ENCODE measurements around the gene EP400. TPM values are rescaled to one million over a fixed set of nuclear protein-coding genes. Genes with fewer than 3 reads are reported as not detected.

EP400 gene
- total RNA-seq, 2 experiments from 2014 or later = 42.2 to 43.4 TPM

Other genes with a start within 250 kb of the EP400 start
- gene SFSWAP, start 238.9 kb upstream of the EP400 start, total RNA-seq = 10 to 100 TPM; 43.7 to 48.0 TPM
- 1 to 10 TPM in 1 of 2 experiments, under 1 TPM in 1; 0.48 to 1.1 TPM for gene MMP17, start 121.5 kb upstream of the EP400 start, total RNA-seq
- 10 to 100 TPM; 35.2 to 42.2 TPM for gene ULK1, start 55.3 kb upstream of the EP400 start, total RNA-seq
- 10 to 100 TPM; 32.9 to 34.7 TPM for gene PUS1, start 20.7 kb upstream of the EP400 start, total RNA-seq
- 10 to 100 TPM; 17.9 to 18.6 TPM for gene DDX51, start 194.4 kb downstream of the EP400 start, total RNA-seq
- gene NOC4L, start 194.5 kb downstream of the EP400 start, total RNA-seq = 10 to 100 TPM; 23.4 to 23.6 TPM